CD4-positive, CD25-positive, alpha-beta regulatory T cell (primary cell): Measurements from ENCODE around the gene BCL6. TPM values are rescaled to one million over a fixed set of nuclear protein-coding genes. Genes with fewer than 3 reads are reported as not detected.
A peak's percentile ranks its signal among the peaks of the same experiment; 100 is the strongest.

Experiments
- ATAC-seq, 2 donors: fragments of 150-1000 bp; cut with Tn5 transposase; one replicate each; pipeline ENCODE4 v1.10.0; 2021; ENCODE audit warnings: low read depth in 2 of 2, moderate number of reproducible peaks in 2 of 2, moderate library complexity in 1 of 2
- DNase-seq, 3 donors: peaks; one replicate each; pipeline versions ENCODE4 v3.0.0 to v3.0.0-alpha.2; 2012 to 2022; ENCODE audit warnings: mixed read lengths in 1 of 3
- H3K27ac ChIP-seq: one replicate; pipeline ENCODE4 v1.7.0; 2013; ENCODE audit warnings: mild to moderate bottlenecking, low read length; ENCODE audit not compliant: insufficient read depth, poor library complexity, severe bottlenecking
- H3K27me3 ChIP-seq: one replicate; pipeline ENCODE4 v1.7.0; 2013; ENCODE audit warnings: low read length; ENCODE audit not compliant: control insufficient read depth, insufficient read depth
- H3K36me3 ChIP-seq: one replicate; pipeline ENCODE4 v1.7.0; 2013; ENCODE audit warnings: mild to moderate bottlenecking, low read length, moderate library complexity; ENCODE audit not compliant: control insufficient read depth, insufficient read depth
- H3K4me1 ChIP-seq: 2 replicates; pipeline ENCODE4 v1.7.0; 2013; ENCODE audit warnings: mild to moderate bottlenecking, low read length; ENCODE audit not compliant: insufficient read depth, control insufficient read depth, poor library complexity, severe bottlenecking
- H3K4me3 ChIP-seq: one replicate; pipeline ENCODE4 v1.7.0; 2013; ENCODE audit warnings: low read depth, mild to moderate bottlenecking, low read length, moderate library complexity
- H3K9me3 ChIP-seq, 2 experiments: 1 replicate in 1 of 2; 2 replicates in 1 of 2; pipeline ENCODE4 v1.7.0; 2013; ENCODE audit warnings: low read length in 2 of 2, mild to moderate bottlenecking in 1 of 2, moderate library complexity in 1 of 2; ENCODE audit not compliant: control insufficient read depth in 2 of 2
- H3K27ac Mint-ChIP-seq, 3 donors: one replicate each; pipeline ENCODE4 v1.8.0; 2020 to 2022; ENCODE audit warnings: mild to moderate bottlenecking in 3 of 3, mixed read lengths in 3 of 3, moderate library complexity in 2 of 3
- H3K27me3 Mint-ChIP-seq: one replicate; pipeline ENCODE4 v1.8.0; 2022; ENCODE audit warnings: mild to moderate bottlenecking, mixed read lengths
- H3K36me3 Mint-ChIP-seq: one replicate; pipeline ENCODE4 v1.8.0; 2020; ENCODE audit warnings: mixed read lengths
- H3K4me1 Mint-ChIP-seq, 4 donors: one replicate each; pipeline ENCODE4 v1.8.0; 2020 to 2022; ENCODE audit warnings: mixed read lengths in 4 of 4, mild to moderate bottlenecking in 1 of 4
- H3K4me3 Mint-ChIP-seq, 4 donors: one replicate each; pipeline ENCODE4 v1.8.0; 2020 to 2022; ENCODE audit warnings: mild to moderate bottlenecking in 4 of 4, mixed read lengths in 4 of 4, moderate library complexity in 3 of 4
- H3K9me3 Mint-ChIP-seq, 7 donors: one replicate each; pipeline ENCODE4 v1.8.0; 2020 to 2022; ENCODE audit warnings: mixed read lengths in 7 of 7, mild to moderate bottlenecking in 3 of 7, moderate library complexity in 2 of 7
- polyA plus RNA-seq, 4 donors: library from polyadenylated mRNA; unstranded; fragments of 300-500 nt; fragmentation: Illumina TruSeq; gene quantifications; one replicate each; pipeline ENCODE4 v1.2.3, GENCODE V29; 2021
- total RNA-seq: library from RNA; stranded (reverse); gene quantifications from one replicate; pipeline ENCODE4 v1.2.3, GENCODE V29; 2022

BCL6 gene
- total and polyA plus RNA-seq, 5 donors from 2014 or later, result 1.8 to 39.6 (median 2.6) TPM

GRCh38 chr3:187782006-187782405 is 36.7 kb upstream of the BCL6 start:
- Mint-ChIP-seq H3K9me3 (no peaks in the 10 kb centered on the region), H3K27ac (no peak overlapping the region), H3K27me3 (no peaks in the 10 kb centered on the region), H3K36me3 (no peaks in the 10 kb centered on the region), H3K4me3 (no peak overlapping the region), H3K4me1 (peaks cover 0 to 16% (median 11%) of the 10 kb centered on the region in 4 donors)
- peaks cover 11% of the 10 kb centered on the region for H3K4me1 ChIP-seq
- ATAC-seq (no peak), DNase-seq (no peak)
- no peaks in the 10 kb centered on the region for H3K36me3 ChIP-seq
- H3K27me3 ChIP-seq, result no peaks in the 10 kb centered on the region
- no peak overlapping the region for H3K27ac ChIP-seq
- H3K4me3 ChIP-seq, result no peak overlapping the region
- no peaks in the 10 kb centered on the region for H3K9me3 ChIP-seq

GRCh38 chr3:187781001-187781400 is 35.7 kb upstream of the BCL6 start:
- H3K27me3 ChIP-seq, result no peaks in the 10 kb centered on the region
- no peaks in the 10 kb centered on the region for H3K9me3 ChIP-seq
- Mint-ChIP-seq H3K4me3 (no peak overlapping the region), H3K36me3 (no peaks in the 10 kb centered on the region), H3K9me3 (no peaks in the 10 kb centered on the region), H3K4me1 (peaks cover 0 to 21% (median 15%) of the 10 kb centered on the region in 4 donors), H3K27me3 (no peaks in the 10 kb centered on the region), H3K27ac (no peak overlapping the region)
- ATAC-seq (no peak), DNase-seq (no peak)
- H3K4me3 ChIP-seq, result no peak overlapping the region
- no peaks in the 10 kb centered on the region for H3K36me3 ChIP-seq
- peaks cover 14% of the 10 kb centered on the region for H3K4me1 ChIP-seq
- no peak overlapping the region for H3K27ac ChIP-seq

GRCh38 chr3:187778726-187779125 is 33.5 kb upstream of the BCL6 start:
- Mint-ChIP-seq H3K4me3 (peak overlapping the region in 1 of 4 donors; percentile 38), H3K9me3 (peaks cover 0 to 2% (median 0%) of the 10 kb centered on the region in 7 donors), H3K36me3 (no peaks in the 10 kb centered on the region), H3K27me3 (no peaks in the 10 kb centered on the region), H3K27ac (no peak overlapping the region), H3K4me1 (peaks cover 0 to 23% (median 19%) of the 10 kb centered on the region in 4 donors)
- no peak overlapping the region for H3K4me3 ChIP-seq
- H3K4me1 ChIP-seq, result peaks cover 14% of the 10 kb centered on the region
- ATAC-seq (no peak), DNase-seq (no peak)
- no peaks in the 10 kb centered on the region for H3K9me3 ChIP-seq
- H3K27me3 ChIP-seq, result no peaks in the 10 kb centered on the region
- no peak overlapping the region for H3K27ac ChIP-seq
- H3K36me3 ChIP-seq, result no peaks in the 10 kb centered on the region

DNA sequence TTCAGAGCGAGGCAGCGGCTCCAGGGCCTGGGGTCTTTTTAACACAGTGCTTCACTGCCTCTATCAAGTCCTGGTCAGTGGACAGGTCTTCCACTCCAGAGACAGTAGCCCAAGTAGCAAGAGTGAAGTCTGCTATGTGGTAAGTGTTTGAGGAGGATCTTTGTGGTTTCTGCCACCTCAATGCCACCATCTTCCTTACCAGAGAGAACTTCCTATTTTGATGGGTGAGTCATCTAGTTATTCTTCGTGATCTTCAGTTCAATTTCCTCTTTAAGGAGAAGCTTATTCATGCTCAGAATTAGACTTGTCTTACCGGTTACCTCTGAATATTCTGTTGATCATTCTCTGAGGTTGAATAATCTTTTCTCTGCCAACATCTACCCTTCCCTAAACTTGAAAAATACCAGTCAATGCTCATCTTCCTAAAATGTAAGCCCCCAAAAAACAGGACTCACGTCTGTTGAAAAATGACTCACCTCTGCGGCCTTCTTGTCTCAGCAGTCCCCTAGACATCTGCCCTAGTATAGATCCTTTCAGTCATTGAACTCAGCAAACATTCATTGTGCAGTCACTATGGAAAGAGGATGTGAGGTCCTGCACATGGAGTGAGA is 32.2 kb upstream of the BCL6 start:
- H3K36me3 ChIP-seq, result no peaks in the 10 kb centered on the region
- H3K4me1 ChIP-seq, result peaks cover 14% of the 10 kb centered on the region
- H3K9me3 ChIP-seq, result no peaks in the 10 kb centered on the region
- Mint-ChIP-seq H3K36me3 (no peaks in the 10 kb centered on the region), H3K27ac (peak overlapping the region; percentile 21 to 93 (median 85)), H3K4me3 (peak overlapping the region; percentile 3 to 54 (median 28)), H3K4me1 (peaks cover 0 to 27% (median 19%) of the 10 kb centered on the region in 4 donors), H3K27me3 (no peaks in the 10 kb centered on the region), H3K9me3 (peaks cover 0 to 2% (median 0%) of the 10 kb centered on the region in 7 donors)
- no peaks in the 10 kb centered on the region for H3K27me3 ChIP-seq
- DNase-seq, result peak; percentile 4 to 87 (median 41)
- H3K27ac ChIP-seq, result peak overlapping the region; percentile 73
- ATAC-seq, result peak; percentile 91 to 94
- peak overlapping the region; percentile 60 for H3K4me3 ChIP-seq

DNA sequence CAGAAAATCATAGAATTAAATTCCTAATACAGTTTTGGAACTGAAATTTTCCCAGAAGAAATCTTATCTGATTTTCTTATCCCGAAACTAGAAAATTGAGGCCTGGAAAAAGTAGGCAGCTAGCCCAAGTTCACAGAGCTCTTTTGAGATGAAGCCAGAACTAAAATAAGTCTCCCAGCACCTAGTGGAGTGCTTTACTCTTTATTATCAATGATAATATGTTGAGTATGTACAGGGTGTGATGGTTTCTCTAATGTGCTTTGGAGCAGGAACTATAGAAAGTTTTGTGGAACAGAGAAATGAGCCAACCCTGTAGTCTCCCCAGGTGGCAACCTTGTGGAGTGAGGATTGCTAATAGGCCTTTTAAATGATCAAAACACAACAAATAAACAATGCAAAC is 30.3 kb upstream of the BCL6 start:
- DNase-seq, result no peak
- Mint-ChIP-seq H3K27ac (no peak overlapping the region), H3K4me3 (no peak overlapping the region), H3K27me3 (no peaks in the 10 kb centered on the region), H3K4me1 (peaks cover 0 to 30% (median 18%) of the 10 kb centered on the region in 4 donors), H3K36me3 (no peaks in the 10 kb centered on the region), H3K9me3 (peaks cover 0 to 2% (median 0%) of the 10 kb centered on the region in 7 donors)
- Histone ChIP-seq H3K27ac (no peak overlapping the region), H3K4me3 (no peak overlapping the region), H3K27me3 (no peaks in the 10 kb centered on the region), H3K36me3 (no peaks in the 10 kb centered on the region), H3K9me3 (no peaks in the 10 kb centered on the region), H3K4me1 (peaks cover 17% of the 10 kb centered on the region)
- ATAC-seq, result no peak

GRCh38 chr3:187774185-187774789 is 29.0 kb upstream of the BCL6 start:
- Histone ChIP-seq H3K4me3 (no peak overlapping the region), H3K9me3 (no peaks in the 10 kb centered on the region), H3K27ac (no peak overlapping the region), H3K27me3 (no peaks in the 10 kb centered on the region), H3K4me1 (peaks cover 29% of the 10 kb centered on the region), H3K36me3 (no peaks in the 10 kb centered on the region)
- H3K27ac Mint-ChIP-seq, result no peak overlapping the region
- no peak for DNase-seq
- H3K4me3 Mint-ChIP-seq, result no peak overlapping the region
- peaks cover 0 to 2% (median 0%) of the 10 kb centered on the region in 7 donors for H3K9me3 Mint-ChIP-seq
- H3K27me3 Mint-ChIP-seq, result no peaks in the 10 kb centered on the region
- peaks cover 0 to 42% (median 28%) of the 10 kb centered on the region in 4 donors for H3K4me1 Mint-ChIP-seq
- no peak for ATAC-seq
- no peaks in the 10 kb centered on the region for H3K36me3 Mint-ChIP-seq

DNA sequence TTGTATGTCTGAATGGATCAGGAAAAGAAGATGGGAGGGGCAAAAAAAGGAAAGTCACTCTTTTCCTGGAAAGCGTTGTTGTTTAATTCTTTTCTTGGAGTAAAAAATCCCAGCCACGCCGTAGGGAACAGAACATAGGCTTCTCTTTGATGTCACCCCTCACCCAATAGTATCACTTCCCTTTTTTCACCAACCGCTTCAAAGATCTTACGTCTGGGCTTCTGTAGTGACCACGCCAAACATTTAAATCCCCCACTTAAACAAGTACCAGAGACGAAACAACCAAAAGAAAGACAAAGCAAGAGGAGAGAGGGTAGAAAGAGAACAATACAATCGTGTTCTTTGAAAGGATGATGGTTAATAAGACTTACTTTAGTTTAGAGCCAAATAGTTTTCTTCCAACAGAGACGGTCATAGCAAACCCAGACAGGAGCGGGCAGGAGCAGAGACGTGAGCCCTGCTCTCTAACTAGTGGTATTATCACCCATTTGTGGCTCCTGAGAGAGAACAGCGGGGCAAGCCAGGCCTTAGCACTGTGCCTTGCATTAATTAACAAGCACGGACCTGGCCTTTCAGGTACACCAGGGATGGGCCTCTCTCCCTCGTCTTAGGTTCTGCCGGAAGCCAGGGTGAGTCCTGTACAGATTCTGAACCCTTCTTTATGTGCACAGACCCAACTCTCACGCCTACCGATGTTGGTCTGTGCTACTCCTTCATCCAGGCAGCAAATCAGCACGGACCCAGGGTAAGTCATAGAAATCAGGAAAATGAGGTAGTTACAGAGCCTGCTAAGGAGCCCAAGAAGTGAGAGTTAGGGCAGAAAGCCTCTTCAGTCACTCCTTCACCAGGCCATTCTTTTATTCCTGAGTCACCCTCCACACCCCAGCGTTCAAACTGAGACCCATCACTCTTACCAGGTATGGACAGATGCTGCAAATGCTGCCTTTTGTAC is 28.2 kb upstream of the BCL6 start:
- no peaks in the 10 kb centered on the region for H3K36me3 ChIP-seq
- no peaks in the 10 kb centered on the region for H3K9me3 ChIP-seq
- H3K4me3 Mint-ChIP-seq, result no peak overlapping the region
- peaks cover 0 to 2% (median 0%) of the 10 kb centered on the region in 7 donors for H3K9me3 Mint-ChIP-seq
- H3K4me1 ChIP-seq, result peaks cover 31% of the 10 kb centered on the region
- H3K27me3 Mint-ChIP-seq, result no peaks in the 10 kb centered on the region
- no peaks in the 10 kb centered on the region for H3K36me3 Mint-ChIP-seq
- peaks cover 0 to 49% (median 32%) of the 10 kb centered on the region in 4 donors for H3K4me1 Mint-ChIP-seq
- no peak overlapping the region for H3K27ac ChIP-seq
- H3K27ac Mint-ChIP-seq, result no peak overlapping the region
- ATAC-seq, result no peak
- no peak for DNase-seq
- no peaks in the 10 kb centered on the region for H3K27me3 ChIP-seq
- no peak overlapping the region for H3K4me3 ChIP-seq
